Left ventricle myocardium inferior (tissue), 1 donor: ENCODE data around the gene TSPAN18. TPM values are rescaled to one million over a fixed set of nuclear protein-coding genes. Genes with fewer than 3 reads are reported as not detected.

Source experiments
- DNase-seq: peaks from one replicate; pipeline ENCODE4 v3.0.0-alpha.2; 2020
- H3K27ac ChIP-seq: fragments of 200-600 bp; replicated peaks from 2 replicates; pipeline ENCODE4 v1.8.0; 2021
- H3K27me3 ChIP-seq: fragments of 200-600 bp; 2 replicates; pipeline ENCODE4 v1.8.0; 2021; ENCODE audit warnings: low read depth
- H3K36me3 ChIP-seq: fragments of 200-600 bp; 2 replicates; pipeline ENCODE4 v1.8.0; 2021
- H3K4me1 ChIP-seq: fragments of 200-600 bp; 2 replicates; pipeline ENCODE4 v1.8.0; 2021
- H3K4me3 ChIP-seq: fragments of 200-600 bp; 2 replicates; pipeline ENCODE4 v1.8.0; 2021; ENCODE audit warnings: mild to moderate bottlenecking, moderate library complexity
- H3K9me3 ChIP-seq: fragments of 200-600 bp; replicated peaks from 2 replicates; pipeline ENCODE4 v1.8.0; 2021
- intact Hi-C: fragments of 100-400 bp; cut with micrococcal nuclease; formaldehyde crosslinking; loops from one replicate; pipeline ENCODE4 v1.11.0; 2022
- total RNA-seq: library from RNA; stranded (reverse); fragmentation: NEBNext Ultra II Directional; extraction: Animal tissue kit (Norgen Biotek cat#: 25700); gene quantifications from one replicate; pipeline ENCODE4 v1.2.1, GENCODE V29; 2021
- TF ChIP-seq, protein P1 (sequence below): fragments of 200-600 bp; IDR thresholded peaks from 2 replicates; pipeline ENCODE4 v1.8.0; 2021; ENCODE audit warnings: antibody characterized with exemption, mild to moderate bottlenecking, borderline replicate concordance
- donor health status: DM: no; HTN: yes; CAD: no; lungs with severe emphysema.

Gene TSPAN18
- total RNA-seq, 1 donor from 2014 or later = 129 TPM

DNA sequence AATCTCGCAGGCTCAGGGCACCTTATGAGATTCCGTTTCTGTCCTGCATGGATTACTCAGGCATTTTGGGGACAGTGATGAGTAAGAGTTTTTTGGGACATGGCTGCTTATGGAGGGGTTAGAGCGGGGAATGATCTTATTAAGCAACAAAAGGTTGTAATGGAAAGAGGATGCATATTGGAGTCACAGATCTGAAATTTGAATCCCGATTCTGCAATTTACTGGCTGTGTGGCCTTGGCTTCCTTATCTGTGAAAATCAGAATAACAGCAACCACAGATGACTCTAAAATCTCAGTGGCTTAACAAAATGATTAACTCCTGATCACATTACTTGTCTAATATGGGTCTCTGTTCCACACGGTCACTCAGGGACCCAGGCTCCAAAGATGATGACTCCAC lies 5.8 kb downstream of the TSPAN18 start:
- intact Hi-C loops = no loop called here
- H3K4me1 ChIP-seq = peaks cover 89% of the 10 kb centered on the region
- TF ChIP-seq, protein P1, sequence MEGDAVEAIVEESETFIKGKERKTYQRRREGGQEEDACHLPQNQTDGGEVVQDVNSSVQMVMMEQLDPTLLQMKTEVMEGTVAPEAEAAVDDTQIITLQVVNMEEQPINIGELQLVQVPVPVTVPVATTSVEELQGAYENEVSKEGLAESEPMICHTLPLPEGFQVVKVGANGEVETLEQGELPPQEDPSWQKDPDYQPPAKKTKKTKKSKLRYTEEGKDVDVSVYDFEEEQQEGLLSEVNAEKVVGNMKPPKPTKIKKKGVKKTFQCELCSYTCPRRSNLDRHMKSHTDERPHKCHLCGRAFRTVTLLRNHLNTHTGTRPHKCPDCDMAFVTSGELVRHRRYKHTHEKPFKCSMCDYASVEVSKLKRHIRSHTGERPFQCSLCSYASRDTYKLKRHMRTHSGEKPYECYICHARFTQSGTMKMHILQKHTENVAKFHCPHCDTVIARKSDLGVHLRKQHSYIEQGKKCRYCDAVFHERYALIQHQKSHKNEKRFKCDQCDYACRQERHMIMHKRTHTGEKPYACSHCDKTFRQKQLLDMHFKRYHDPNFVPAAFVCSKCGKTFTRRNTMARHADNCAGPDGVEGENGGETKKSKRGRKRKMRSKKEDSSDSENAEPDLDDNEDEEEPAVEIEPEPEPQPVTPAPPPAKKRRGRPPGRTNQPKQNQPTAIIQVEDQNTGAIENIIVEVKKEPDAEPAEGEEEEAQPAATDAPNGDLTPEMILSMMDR = no peak
- peak overlapping the region; percentile 95 for H3K27ac ChIP-seq
- no peak overlapping the region for H3K4me3 ChIP-seq
- no peaks in the 10 kb centered on the region for H3K36me3 ChIP-seq
- no peaks in the 10 kb centered on the region for H3K9me3 ChIP-seq
- H3K27me3 ChIP-seq = no peaks in the 10 kb centered on the region
- no peak for DNase-seq

- TF ChIP-seq, protein P1 = no peak
- intact Hi-C loops = no loop called here
- H3K4me1 ChIP-seq = peaks cover 90% of the 10 kb centered on the region
- peak overlapping the region; percentile 95 for H3K27ac ChIP-seq
- H3K4me3 ChIP-seq = no peak overlapping the region
- H3K36me3 ChIP-seq = no peaks in the 10 kb centered on the region
- H3K9me3 ChIP-seq = no peaks in the 10 kb centered on the region
- H3K27me3 ChIP-seq = no peaks in the 10 kb centered on the region
- DNase-seq = no peak
These were observed 7.1 kb downstream of the TSPAN18 start for GRCh38 chr11:44733877-44734276.

DNA sequence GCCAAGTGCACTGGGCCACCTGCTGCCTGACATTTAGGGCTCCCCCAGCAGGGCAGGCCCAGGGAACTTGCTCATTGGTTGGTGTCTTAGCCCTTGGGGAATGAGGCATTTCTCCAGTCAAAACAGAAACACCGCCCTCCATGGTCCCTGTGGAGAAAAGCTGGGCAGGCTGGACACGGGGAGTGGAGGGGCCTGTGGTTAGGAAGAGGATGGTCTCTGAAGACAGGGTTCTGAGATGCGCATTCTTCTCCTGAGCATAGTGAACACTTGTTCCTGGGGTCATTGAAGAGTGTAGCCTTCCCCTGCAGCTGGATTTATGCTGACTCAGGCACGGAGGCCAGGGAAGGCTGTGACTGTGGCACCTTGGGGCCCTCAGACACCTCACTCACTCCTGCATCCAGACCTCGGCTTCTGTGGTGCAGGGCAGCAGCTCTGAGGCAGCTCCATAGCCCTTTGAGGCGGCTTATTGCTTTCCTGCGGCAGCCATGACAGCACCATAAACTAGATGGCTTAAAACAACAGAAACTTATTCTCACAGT lies 8.2 kb downstream of the TSPAN18 start:
- DNase-seq = no peak
- Histone ChIP-seq H3K36me3 (no peaks in the 10 kb centered on the region), H3K27ac (peak overlapping the region; percentile 95), H3K4me1 (peaks cover 90% of the 10 kb centered on the region), H3K4me3 (no peak overlapping the region), H3K27me3 (no peaks in the 10 kb centered on the region), H3K9me3 (no peaks in the 10 kb centered on the region)
- TF ChIP-seq, protein P1 = no peak
- intact Hi-C loops = no loop called here

DNA sequence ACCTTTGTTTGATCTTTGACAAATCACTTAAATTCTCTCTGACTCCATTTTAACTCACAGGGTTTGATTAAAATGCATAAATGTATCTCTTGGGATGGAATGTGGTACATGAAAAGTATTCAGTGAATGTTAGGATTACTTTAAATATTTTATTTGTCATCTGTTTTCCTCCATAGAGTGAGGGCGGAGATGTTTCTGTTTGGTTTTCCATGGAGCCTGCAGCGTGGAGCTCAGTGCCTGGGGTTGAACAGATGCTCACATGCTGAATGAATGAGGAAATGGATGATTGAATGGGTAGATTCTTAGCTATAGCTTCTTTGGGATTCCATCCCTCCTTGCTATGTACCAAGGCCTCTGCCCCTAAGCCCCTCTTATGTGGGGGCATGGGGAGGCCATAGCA lies 10.0 kb downstream of the TSPAN18 start:
- intact Hi-C loops = no loop called here
- Histone ChIP-seq H3K27ac (peak overlapping the region; percentile 24), H3K27me3 (no peaks in the 10 kb centered on the region), H3K4me3 (no peak overlapping the region), H3K36me3 (no peaks in the 10 kb centered on the region), H3K4me1 (peaks cover 92% of the 10 kb centered on the region), H3K9me3 (no peaks in the 10 kb centered on the region)
- TF ChIP-seq, protein P1 = no peak
- no peak for DNase-seq

- H3K9me3 ChIP-seq = no peaks in the 10 kb centered on the region
- intact Hi-C loops = no loop called here
- H3K36me3 ChIP-seq = no peaks in the 10 kb centered on the region
- H3K4me3 ChIP-seq = no peak overlapping the region
- no peaks in the 10 kb centered on the region for H3K27me3 ChIP-seq
- H3K27ac ChIP-seq = peak overlapping the region; percentile 24
- TF ChIP-seq, protein P1 = no peak
- DNase-seq = no peak
- peaks cover 92% of the 10 kb centered on the region for H3K4me1 ChIP-seq
These were observed 10.7 kb downstream of the TSPAN18 start for GRCh38 chr11:44737245-44738085.
